Parathyroid adenoma (tissue), 2 donors: Measurements from ENCODE around the gene C1GALT1.

Source experiments
- H2AFZ ChIP-seq: fragments of 300-600 bp; sonication (generic); one replicate; pipeline ENCODE4 v1.7.0; 2017; ENCODE audit warnings: antibody characterized with exemption, mild to moderate bottlenecking
- H3K27ac ChIP-seq: fragments of 300-600 bp; sonication (generic); one replicate; pipeline ENCODE4 v1.7.0; 2017
- H3K27me3 ChIP-seq: fragments of 300-600 bp; sonication (generic); one replicate; pipeline ENCODE4 v1.7.0; 2017; ENCODE audit warnings: low read length; ENCODE audit not compliant: control insufficient read depth, insufficient read depth
- H3K36me3 ChIP-seq: fragments of 300-600 bp; sonication (generic); one replicate; pipeline ENCODE4 v1.7.0; 2017; ENCODE audit warnings: low read length; ENCODE audit not compliant: control insufficient read depth, insufficient read depth
- H3K4me1 ChIP-seq: fragments of 300-600 bp; sonication (generic); one replicate; pipeline ENCODE4 v1.7.0; 2017; ENCODE audit warnings: control low read depth
- H3K4me2 ChIP-seq: fragments of 300-600 bp; sonication (generic); one replicate; pipeline ENCODE4 v1.7.0; 2017; ENCODE audit warnings: low read length
- H3K4me3 ChIP-seq: fragments of 300-600 bp; sonication (generic); one replicate; pipeline ENCODE4 v1.7.0; 2017; ENCODE audit warnings: low read depth, low read length
- H3K79me2 ChIP-seq: fragments of 300-600 bp; sonication (generic); one replicate; pipeline ENCODE4 v1.7.0; 2017; ENCODE audit warnings: control low read depth
- H3K9ac ChIP-seq: fragments of 300-600 bp; sonication (generic); one replicate; pipeline ENCODE4 v1.7.0; 2017; ENCODE audit warnings: mild to moderate bottlenecking
- H3K9me3 ChIP-seq: fragments of 300-600 bp; sonication (generic); one replicate; pipeline ENCODE4 v1.7.0; 2017; ENCODE audit warnings: low read length; ENCODE audit not compliant: control insufficient read depth
- TF ChIP-seq, protein P1 (sequence below): fragments of 300-600 bp; sonication (generic); IDR thresholded peaks from one replicate; pipeline ENCODE4 v1.7.0; 2017; ENCODE audit warnings: antibody characterized with exemption, mild to moderate bottlenecking
- donor health status: primary hyperparathyroidism.

Gene C1GALT1

DNA sequence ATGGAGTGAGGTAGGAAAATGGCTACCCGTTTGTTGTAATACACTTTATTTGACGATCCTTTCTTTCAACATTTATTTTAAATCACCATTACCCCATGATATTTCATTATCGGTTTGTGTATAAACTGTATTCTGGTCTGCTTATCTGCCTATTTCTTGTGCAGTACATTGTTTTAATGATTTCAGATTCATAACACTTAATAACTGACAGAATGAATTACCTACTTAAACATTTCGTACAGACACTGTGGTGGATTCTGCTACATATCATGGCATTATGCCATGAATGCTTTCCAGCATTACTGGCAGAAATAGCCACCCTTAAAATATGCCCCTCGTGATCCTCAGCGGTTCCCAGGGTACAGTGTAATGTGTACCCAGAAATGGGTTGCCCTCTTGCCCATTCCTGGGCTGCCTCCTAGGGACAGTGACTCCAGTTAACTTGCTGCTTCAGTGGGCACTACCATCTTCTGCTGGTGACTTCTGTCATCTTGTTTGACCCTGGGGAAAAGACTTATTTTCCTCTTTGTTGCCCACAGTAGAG is 74.5 kb downstream of the C1GALT1 start:
- H3K36me3 ChIP-seq: no peaks in the 10 kb centered on the region
- H3K9ac ChIP-seq: no peak overlapping the region
- no peak overlapping the region for H2AFZ ChIP-seq
- H3K27ac ChIP-seq: no peak overlapping the region
- H3K4me1 ChIP-seq: peaks cover 22% of the 10 kb centered on the region
- no peaks in the 10 kb centered on the region for H3K27me3 ChIP-seq
- no peak overlapping the region for H3K4me3 ChIP-seq
- TF ChIP-seq, protein P1, sequence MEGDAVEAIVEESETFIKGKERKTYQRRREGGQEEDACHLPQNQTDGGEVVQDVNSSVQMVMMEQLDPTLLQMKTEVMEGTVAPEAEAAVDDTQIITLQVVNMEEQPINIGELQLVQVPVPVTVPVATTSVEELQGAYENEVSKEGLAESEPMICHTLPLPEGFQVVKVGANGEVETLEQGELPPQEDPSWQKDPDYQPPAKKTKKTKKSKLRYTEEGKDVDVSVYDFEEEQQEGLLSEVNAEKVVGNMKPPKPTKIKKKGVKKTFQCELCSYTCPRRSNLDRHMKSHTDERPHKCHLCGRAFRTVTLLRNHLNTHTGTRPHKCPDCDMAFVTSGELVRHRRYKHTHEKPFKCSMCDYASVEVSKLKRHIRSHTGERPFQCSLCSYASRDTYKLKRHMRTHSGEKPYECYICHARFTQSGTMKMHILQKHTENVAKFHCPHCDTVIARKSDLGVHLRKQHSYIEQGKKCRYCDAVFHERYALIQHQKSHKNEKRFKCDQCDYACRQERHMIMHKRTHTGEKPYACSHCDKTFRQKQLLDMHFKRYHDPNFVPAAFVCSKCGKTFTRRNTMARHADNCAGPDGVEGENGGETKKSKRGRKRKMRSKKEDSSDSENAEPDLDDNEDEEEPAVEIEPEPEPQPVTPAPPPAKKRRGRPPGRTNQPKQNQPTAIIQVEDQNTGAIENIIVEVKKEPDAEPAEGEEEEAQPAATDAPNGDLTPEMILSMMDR: no peak
- no peaks in the 10 kb centered on the region for H3K79me2 ChIP-seq
- no peak overlapping the region for H3K4me2 ChIP-seq
- H3K9me3 ChIP-seq: no peaks in the 10 kb centered on the region

DNA sequence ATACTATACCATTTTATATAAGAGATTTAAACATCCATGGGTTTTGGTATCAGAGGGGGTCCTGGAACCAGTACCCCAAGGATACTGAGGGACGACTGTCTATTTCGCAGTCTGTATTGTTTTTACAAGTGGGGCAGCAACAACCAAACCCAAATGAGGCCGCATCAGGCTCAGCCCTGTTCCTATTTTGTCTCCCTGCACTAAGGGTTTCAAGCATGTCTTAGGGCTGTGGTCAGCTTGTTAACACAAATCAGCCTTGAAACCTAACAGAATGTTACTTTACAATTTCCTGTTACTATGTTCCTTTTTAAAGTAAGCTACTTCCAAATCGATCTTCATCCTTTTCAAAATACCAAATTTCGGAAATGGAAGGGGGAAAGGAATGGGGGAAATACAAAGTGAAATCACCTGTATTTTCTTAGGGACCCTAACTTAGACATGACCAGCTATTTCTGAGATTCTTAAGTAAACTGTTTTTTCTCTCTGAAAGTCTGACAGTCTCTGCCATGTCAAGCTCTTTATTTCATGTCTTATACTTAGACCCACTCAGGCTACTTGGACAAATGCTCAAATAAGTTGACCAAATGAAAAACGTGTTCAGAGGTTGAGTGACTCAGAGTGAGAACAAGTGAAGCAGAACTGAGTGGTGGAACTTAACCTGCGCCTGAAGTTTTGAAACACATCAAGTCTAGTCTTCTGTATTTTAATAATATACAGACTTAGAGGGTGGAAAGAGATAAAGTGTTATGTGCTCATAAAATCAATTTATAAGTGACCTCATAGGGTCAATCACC is 75.8 kb downstream of the C1GALT1 start:
- Histone ChIP-seq H2AFZ (no peak overlapping the region), H3K4me1 (peaks cover 22% of the 10 kb centered on the region), H3K36me3 (no peaks in the 10 kb centered on the region), H3K4me2 (no peak overlapping the region), H3K27me3 (no peaks in the 10 kb centered on the region), H3K79me2 (no peaks in the 10 kb centered on the region), H3K27ac (peak overlapping the region; percentile 30), H3K9ac (no peak overlapping the region), H3K9me3 (no peaks in the 10 kb centered on the region), H3K4me3 (no peak overlapping the region)
- TF ChIP-seq, protein P1: no peak

GRCh38 chr7:7261863-7262262 is 79.5 kb downstream of the C1GALT1 start:
- no peak overlapping the region for H3K9ac ChIP-seq
- H3K36me3 ChIP-seq: no peaks in the 10 kb centered on the region
- TF ChIP-seq, protein P1: no peak
- H3K4me3 ChIP-seq: no peak overlapping the region
- H3K27ac ChIP-seq: no peak overlapping the region
- H3K9me3 ChIP-seq: no peaks in the 10 kb centered on the region
- H3K4me2 ChIP-seq: no peak overlapping the region
- peaks cover 33% of the 10 kb centered on the region for H3K4me1 ChIP-seq
- no peaks in the 10 kb centered on the region for H3K27me3 ChIP-seq
- no peaks in the 10 kb centered on the region for H3K79me2 ChIP-seq
- H2AFZ ChIP-seq: no peak overlapping the region

DNA sequence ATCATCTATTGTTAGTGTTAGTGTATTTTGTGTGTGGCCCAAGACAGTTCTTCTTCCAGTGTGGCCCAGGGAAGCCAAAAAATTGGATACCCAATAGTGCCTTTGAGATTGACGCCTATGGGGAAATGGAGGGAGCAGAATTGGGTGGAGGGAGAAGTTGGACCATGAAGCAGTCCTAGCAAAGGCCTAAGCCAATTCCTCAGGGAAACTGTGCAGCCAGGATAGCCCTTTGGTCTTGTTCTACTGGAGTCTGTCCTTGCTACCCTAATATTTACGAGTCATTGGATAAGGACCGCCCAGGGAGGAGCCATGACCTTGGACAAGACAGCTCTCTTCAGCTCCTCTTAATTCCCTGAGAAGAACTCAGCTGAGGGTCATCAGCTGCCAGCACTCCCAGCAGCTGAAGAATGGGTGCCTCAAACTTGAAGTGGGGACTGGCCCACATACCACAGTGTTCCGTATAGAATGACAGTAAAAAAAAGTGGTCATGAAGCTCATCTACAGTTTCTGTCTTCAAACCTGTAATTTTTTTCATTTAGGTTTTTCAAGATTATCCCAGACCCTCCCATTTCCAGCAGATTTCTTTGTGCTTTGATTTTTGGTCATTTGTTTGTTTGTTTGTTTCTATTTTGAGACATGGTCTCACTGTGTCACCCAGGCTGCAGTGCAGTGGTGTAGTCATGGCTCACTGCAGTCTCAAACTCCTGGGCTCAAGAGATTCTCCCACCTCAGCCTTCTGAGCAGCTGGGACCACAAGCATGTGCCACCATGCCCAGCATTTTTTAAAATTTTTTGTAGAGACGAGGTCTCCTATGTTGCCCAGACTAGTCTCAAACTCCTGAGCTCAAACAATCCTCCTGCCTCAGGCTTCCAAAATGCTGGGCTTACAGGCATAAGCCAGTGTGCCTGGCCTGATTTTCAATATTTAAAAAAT is 81.2 kb downstream of the C1GALT1 start:
- Histone ChIP-seq H3K4me1 (peaks cover 27% of the 10 kb centered on the region), H3K27me3 (no peaks in the 10 kb centered on the region), H3K79me2 (no peaks in the 10 kb centered on the region), H3K4me3 (no peak overlapping the region), H2AFZ (no peak overlapping the region), H3K36me3 (no peaks in the 10 kb centered on the region), H3K9ac (no peak overlapping the region), H3K27ac (peak overlapping the region; percentile 3), H3K9me3 (no peaks in the 10 kb centered on the region), H3K4me2 (no peak overlapping the region)
- TF ChIP-seq, protein P1: no peak
